Smooth muscle cell (in vitro differentiated cells): ENCODE measurements around the gene KRT8. TPM values are rescaled to one million over a fixed set of nuclear protein-coding genes. Genes with fewer than 3 reads are reported as not detected.

Experiments used
- DNase-seq: peaks from one replicate; lab custom pipeline; 2025; ENCODE audit not compliant: unreplicated experiment; lab: John Stamatoyannopoulos, UW
- H2AFZ ChIP-seq: fragments of 200-600 bp; sonication (generic); 2 replicates; pipeline ENCODE4 v1.6.0; 2016; ENCODE audit warnings: antibody characterized with exemption, low read depth, mild to moderate bottlenecking
- H3F3A ChIP-seq: fragments of 200-600 bp; sonication (generic); 2 replicates; pipeline ENCODE4 v1.6.0; 2017; ENCODE audit warnings: antibody characterized with exemption, low read depth
- H3K27ac ChIP-seq: fragments of 200-600 bp; sonication (generic); 2 replicates; pipeline ENCODE4 v1.5.1; 2016; ENCODE audit warnings: low read depth, mild to moderate bottlenecking
- H3K27me3 ChIP-seq: fragments of 200-600 bp; sonication (generic); 2 replicates; pipeline ENCODE4 v1.6.1; 2016; ENCODE audit warnings: low read depth, mild to moderate bottlenecking
- H3K36me3 ChIP-seq: fragments of 200-600 bp; sonication (generic); 2 replicates; pipeline ENCODE4 v1.5.1; 2016; ENCODE audit warnings: low read depth
- H3K4me1 ChIP-seq: fragments of 200-600 bp; sonication (generic); 2 replicates; pipeline ENCODE4 v1.5.1; 2016; ENCODE audit warnings: low read depth
- H3K4me2 ChIP-seq: fragments of 200-600 bp; sonication (generic); 2 replicates; pipeline ENCODE4 v1.6.0; 2016; ENCODE audit warnings: mild to moderate bottlenecking
- H3K4me3 ChIP-seq: fragments of 200-600 bp; sonication (generic); 2 replicates; pipeline ENCODE4 v1.5.1; 2016; ENCODE audit warnings: mild to moderate bottlenecking
- H3K79me2 ChIP-seq: fragments of 200-600 bp; sonication (generic); 2 replicates; pipeline ENCODE4 v1.6.0; 2016; ENCODE audit warnings: low read depth, mild to moderate bottlenecking
- H3K9ac ChIP-seq: fragments of 200-600 bp; sonication (generic); 2 replicates; pipeline ENCODE4 v1.6.0; 2016; ENCODE audit warnings: low read depth
- H3K9me3 ChIP-seq: fragments of 200-600 bp; sonication (generic); replicated peaks from 2 replicates; pipeline ENCODE4 v1.5.1; 2016; ENCODE audit warnings: low read depth
- H4K20me1 ChIP-seq: fragments of 200-600 bp; sonication (generic); 2 replicates; pipeline ENCODE4 v1.6.0; 2016; ENCODE audit warnings: low read depth
- WGBS: methylation state at CpG from one replicate; pipeline ENCODE4 v1.1.7; 2016; ENCODE audit warnings: low lambda C conversion rate; 5-methylcytosine and 5-hydroxymethylcytosine counted together
- polyA plus RNA-seq: library from polyadenylated mRNA; unstranded; fragments of >200 nt; fragmentation: Nextera tagmentation; extraction: Ambion mirVana; gene quantifications from 2 replicates; pipeline ENCODE4 v1.2.1, GENCODE V29; 2016
- total RNA-seq: library from RNA; depleted of rRNA; stranded (reverse); fragments of >200 nt; gene quantifications from 2 replicates; pipeline ENCODE4 v1.2.3, GENCODE V29; 2014
- TF ChIP-seq, protein P1 (sequence below): fragments of 200-600 bp; sonication (generic); IDR thresholded peaks from 2 replicates; pipeline ENCODE4 v1.5.1; 2017; ENCODE audit warnings: borderline replicate concordance, mild to moderate bottlenecking, antibody characterized with exemption; ENCODE audit not compliant: insufficient read depth, poor library complexity, severe bottlenecking

KRT8 gene
- total and polyA plus RNA-seq, 2 experiments from 2014 or later, result 929 to 1,025 TPM

GRCh38 chr12:52867642-52868041 lies 37.2 kb downstream of the KRT8 start:
- no peak for DNase-seq
- no peak overlapping the region for H3K27ac ChIP-seq
- peaks cover 7% of the 10 kb centered on the region for H3K4me1 ChIP-seq
- no peaks in the 10 kb centered on the region for H3K27me3 ChIP-seq
- H3K4me3 ChIP-seq, result no peak overlapping the region
- H3K9ac ChIP-seq, result no peak overlapping the region
- no peaks in the 10 kb centered on the region for H3K79me2 ChIP-seq
- TF ChIP-seq, protein P1, sequence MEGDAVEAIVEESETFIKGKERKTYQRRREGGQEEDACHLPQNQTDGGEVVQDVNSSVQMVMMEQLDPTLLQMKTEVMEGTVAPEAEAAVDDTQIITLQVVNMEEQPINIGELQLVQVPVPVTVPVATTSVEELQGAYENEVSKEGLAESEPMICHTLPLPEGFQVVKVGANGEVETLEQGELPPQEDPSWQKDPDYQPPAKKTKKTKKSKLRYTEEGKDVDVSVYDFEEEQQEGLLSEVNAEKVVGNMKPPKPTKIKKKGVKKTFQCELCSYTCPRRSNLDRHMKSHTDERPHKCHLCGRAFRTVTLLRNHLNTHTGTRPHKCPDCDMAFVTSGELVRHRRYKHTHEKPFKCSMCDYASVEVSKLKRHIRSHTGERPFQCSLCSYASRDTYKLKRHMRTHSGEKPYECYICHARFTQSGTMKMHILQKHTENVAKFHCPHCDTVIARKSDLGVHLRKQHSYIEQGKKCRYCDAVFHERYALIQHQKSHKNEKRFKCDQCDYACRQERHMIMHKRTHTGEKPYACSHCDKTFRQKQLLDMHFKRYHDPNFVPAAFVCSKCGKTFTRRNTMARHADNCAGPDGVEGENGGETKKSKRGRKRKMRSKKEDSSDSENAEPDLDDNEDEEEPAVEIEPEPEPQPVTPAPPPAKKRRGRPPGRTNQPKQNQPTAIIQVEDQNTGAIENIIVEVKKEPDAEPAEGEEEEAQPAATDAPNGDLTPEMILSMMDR, result no peak
- no peaks in the 10 kb centered on the region for H3K9me3 ChIP-seq
- no peaks in the 10 kb centered on the region for H3K36me3 ChIP-seq
- no peaks in the 10 kb centered on the region for H4K20me1 ChIP-seq
- H2AFZ ChIP-seq, result no peak overlapping the region
- peaks cover 10% of the 10 kb centered on the region for H3F3A ChIP-seq
- no peak overlapping the region for H3K4me2 ChIP-seq
- WGBS, result 78% methylated on average over 9 of the region's 9 CpGs

GRCh38 chr12:52867152-52867551 lies 37.7 kb downstream of the KRT8 start:
- no peak overlapping the region for H3K4me2 ChIP-seq
- H3K79me2 ChIP-seq, result no peaks in the 10 kb centered on the region
- H3K36me3 ChIP-seq, result no peaks in the 10 kb centered on the region
- no peak overlapping the region for H3K9ac ChIP-seq
- no peak overlapping the region for H2AFZ ChIP-seq
- peaks cover 7% of the 10 kb centered on the region for H3K4me1 ChIP-seq
- H3K9me3 ChIP-seq, result no peaks in the 10 kb centered on the region
- H4K20me1 ChIP-seq, result no peaks in the 10 kb centered on the region
- no peaks in the 10 kb centered on the region for H3K27me3 ChIP-seq
- 97% methylated on average over 5 of the region's 5 CpGs for WGBS
- no peak overlapping the region for H3K4me3 ChIP-seq
- H3F3A ChIP-seq, result peaks cover 10% of the 10 kb centered on the region
- no peak overlapping the region for H3K27ac ChIP-seq
- DNase-seq, result no peak
- TF ChIP-seq, protein P1, result no peak

DNA sequence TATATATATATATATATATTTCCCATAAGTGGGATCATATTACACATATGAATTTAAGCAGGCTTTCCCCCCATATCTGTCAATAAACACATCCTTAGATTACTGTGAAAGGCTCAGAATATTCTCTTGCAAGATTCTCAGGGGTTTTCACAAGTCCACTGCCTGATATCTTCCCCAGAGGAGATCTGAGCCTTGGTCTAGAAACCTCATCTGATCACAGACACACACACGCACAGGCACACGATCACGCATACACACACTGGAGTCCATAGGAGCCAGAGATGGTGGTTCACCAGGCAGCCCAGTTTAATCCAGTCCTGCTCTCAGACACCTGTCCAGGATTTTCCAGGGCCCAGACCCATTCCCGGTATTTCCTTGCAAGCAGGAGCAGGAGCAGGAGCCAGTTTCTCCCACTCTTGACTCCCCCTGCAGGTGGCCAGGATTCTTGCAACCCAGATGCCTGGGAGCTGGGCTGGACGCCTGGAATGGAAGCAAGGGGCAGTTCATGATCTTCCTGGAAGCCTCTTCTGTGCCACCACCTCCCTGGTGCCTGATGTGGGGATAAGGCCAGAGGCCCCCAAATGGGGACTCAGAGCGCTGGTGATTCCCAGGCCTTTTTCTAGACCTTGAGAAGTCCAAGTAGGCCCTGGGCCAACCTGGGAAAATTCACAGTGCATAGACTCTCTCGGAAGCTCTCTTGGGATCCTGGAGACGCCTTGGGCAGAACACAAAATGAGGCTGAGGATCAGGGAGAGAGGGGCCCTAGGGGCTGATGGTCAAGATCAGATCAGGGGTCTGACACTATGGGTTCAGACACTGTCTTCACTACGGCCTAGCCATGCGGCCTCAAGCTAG lies 39.6 kb downstream of the KRT8 start:
- Histone ChIP-seq H3K27ac (no peak overlapping the region), H3K79me2 (no peaks in the 10 kb centered on the region), H4K20me1 (no peaks in the 10 kb centered on the region), H2AFZ (no peak overlapping the region), H3K36me3 (no peaks in the 10 kb centered on the region), H3K4me3 (no peak overlapping the region), H3K9ac (no peak overlapping the region), H3K27me3 (no peaks in the 10 kb centered on the region), H3K4me2 (no peak overlapping the region), H3F3A (no peaks in the 10 kb centered on the region), H3K9me3 (no peaks in the 10 kb centered on the region), H3K4me1 (no peaks in the 10 kb centered on the region)
- DNase-seq, result peak; percentile 37
- 47% methylated on average over 10 of the region's 10 CpGs for WGBS
- TF ChIP-seq, protein P1, result peak; percentile 77

DNA sequence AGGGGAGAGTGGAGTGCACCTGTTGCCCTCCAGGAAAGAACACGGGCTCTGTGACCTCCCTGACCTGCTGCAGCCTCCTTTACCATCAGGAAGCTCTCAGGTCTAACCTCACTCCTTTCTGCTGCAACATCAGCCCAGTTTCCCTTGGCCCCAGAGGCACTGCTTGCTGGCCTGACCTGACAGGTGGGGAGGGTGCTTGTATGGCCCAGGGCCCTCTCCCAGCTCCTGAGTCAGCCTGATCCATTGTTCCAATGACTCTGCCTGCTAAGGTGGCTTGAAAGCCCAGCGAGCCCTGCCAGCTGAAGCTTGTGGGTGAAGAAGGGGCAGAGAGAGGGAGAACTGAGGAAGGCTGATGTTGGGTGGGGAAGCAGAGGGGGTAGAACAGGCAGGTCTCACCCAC lies 42.9 kb downstream of the KRT8 start:
- Histone ChIP-seq H3F3A (no peaks in the 10 kb centered on the region), H2AFZ (no peak overlapping the region), H3K4me2 (no peak overlapping the region), H3K27me3 (no peaks in the 10 kb centered on the region), H3K27ac (no peak overlapping the region), H3K9ac (no peak overlapping the region), H3K4me3 (no peak overlapping the region), H3K9me3 (no peaks in the 10 kb centered on the region), H3K36me3 (no peaks in the 10 kb centered on the region), H4K20me1 (no peaks in the 10 kb centered on the region), H3K4me1 (no peaks in the 10 kb centered on the region), H3K79me2 (no peaks in the 10 kb centered on the region)
- no peak for DNase-seq
- 78% methylated on average over 2 of the region's 2 CpGs for WGBS
- TF ChIP-seq, protein P1, result no peak
